HCT116 (cell line): ENCODE results near the gene TAC4. TPM values are rescaled to one million over a fixed set of nuclear protein-coding genes. Genes with fewer than 3 reads are reported as not detected.

ENCODE experiments used
- ATAC-seq: fragments of 200-7000 bp; cut with Tn5 transposase; 2 replicates; pipeline ENCODE4 v1.9.1; 2020; ENCODE audit warnings: mild to moderate bottlenecking, moderate library complexity
- BruUV-seq: library from RNA; stranded (reverse); fragments of 400-500 nt; replicated peaks from 2 replicates; lab custom pipeline; 2021; lab: Mats Ljungman, UMichigan
- CTCF ChIA-PET: fragments of 300-600 bp; sonication (Branson Sonifier 250); formaldehyde crosslinking; loops from one replicate; lab custom pipeline; 2021; ENCODE audit warnings: antibody characterized with exemption; lab: Charles Lee
- POLR2A ChIA-PET: fragments of 300-600, 350-600 bp; sonication (Branson Sonifier 250); formaldehyde crosslinking; loops from one replicate; lab custom pipeline; 2021; ENCODE audit warnings: antibody characterized with exemption; lab: Charles Lee
- RAD21 ChIA-PET, 2 experiments: fragments of 300-600 bp; sonication (Branson Sonifier 250); formaldehyde crosslinking; loops; one replicate each; lab custom pipeline; 2023; ENCODE audit warnings: low total read pairs in 2 of 2; ENCODE audit not compliant: uncharacterized antibody in 2 of 2, unreplicated experiment in 2 of 2, low non-redundant PET in 1 of 2; lab: Charles Lee
- DNase-seq: peaks from one replicate; pipeline ENCODE4 v3.0.0-alpha.2; 2010; ENCODE audit warnings: low read depth, low spot score
- H2AFZ ChIP-seq: fragments of 200-600 bp; shearing (Covaris generic), sonication (generic); 2 replicates; pipeline ENCODE4 v1.6.1; 2017; ENCODE audit warnings: low read depth, mixed run types, mixed read lengths, antibody characterized with exemption, low read length; ENCODE audit not compliant: poor library complexity, severe bottlenecking
- H3K27ac ChIP-seq: 2 replicates; pipeline ENCODE4 v1.5.1; 2012; ENCODE audit warnings: low read depth, low read length
- H3K27me3 ChIP-seq: fragments of 200-600 bp; sonication (generic); 2 replicates; pipeline ENCODE4 v1.6.1; 2016; ENCODE audit warnings: mixed run types, low read length, mixed read lengths; ENCODE audit not compliant: insufficient read depth
- H3K36me3 ChIP-seq, 2 experiments: fragments of 200-500 bp in 1 of 2; fragments of 200-600 bp in 1 of 2; sonication (Bioruptor generic) in 1 of 2; sonication (generic) in 1 of 2; 2 replicates each; pipeline versions ENCODE4 v1.5.1 to v1.6.1; 2014 to 2016; ENCODE audit warnings: low read length in 2 of 2, inconsistent platforms in 1 of 2, mixed read lengths in 1 of 2, mixed run types in 1 of 2; ENCODE audit not compliant: insufficient read depth in 2 of 2, control insufficient read depth in 1 of 2
- H3K4me1 ChIP-seq, 2 experiments: fragments of 200-600 bp in 1 of 2; sonication (generic) in 1 of 2; 2 replicates each; pipeline versions ENCODE4 v1.5.1 to v1.6.1; 2012 to 2017; ENCODE audit warnings: low read length in 2 of 2, inconsistent platforms in 1 of 2, mild to moderate bottlenecking in 1 of 2, mixed read lengths in 1 of 2, mixed run types in 1 of 2, moderate library complexity in 1 of 2; ENCODE audit not compliant: insufficient read depth in 2 of 2, control insufficient read depth in 1 of 2
- H3K4me2 ChIP-seq: fragments of 200-600 bp; sonication (generic); 2 replicates; pipeline ENCODE4 v1.6.1; 2017; ENCODE audit warnings: mixed run types, low read length, mixed read lengths
- H3K4me3 ChIP-seq, 2 experiments: fragments of 200-600 bp in 1 of 2; sonication (generic) in 1 of 2; replicated peaks in 1 of 2; 2 replicates each; pipeline ENCODE4 v1.5.1; 2011 to 2016; ENCODE audit warnings: low read length in 2 of 2, control low read depth in 1 of 2, low read depth in 1 of 2, mild to moderate bottlenecking in 1 of 2, mixed read lengths in 1 of 2, mixed run types in 1 of 2
- H3K79me2 ChIP-seq: fragments of 200-600 bp; sonication (generic); 2 replicates; pipeline ENCODE4 v1.6.1; 2017; ENCODE audit warnings: mild to moderate bottlenecking, mixed run types, low read length, moderate library complexity, mixed read lengths; ENCODE audit not compliant: insufficient read depth
- H3K9ac ChIP-seq: fragments of 200-600 bp; sonication (generic); 2 replicates; pipeline ENCODE4 v1.6.1; 2016; ENCODE audit warnings: low read length, mixed read lengths
- H3K9me2 ChIP-seq: fragments of 200-600 bp; sonication (generic), shearing (Covaris generic); 2 replicates; pipeline ENCODE4 v1.6.1; 2017; ENCODE audit warnings: mixed run types, mild to moderate bottlenecking, moderate library complexity; ENCODE audit not compliant: insufficient read depth
- H3K9me3 ChIP-seq, 2 experiments: fragments of 200-500 bp in 1 of 2; fragments of 200-600 bp in 1 of 2; sonication (Bioruptor generic) in 1 of 2; sonication (generic) in 1 of 2; 2 replicates each; pipeline ENCODE4 v1.6.1; 2014 to 2017; ENCODE audit warnings: low read length in 2 of 2, mixed read lengths in 2 of 2, inconsistent platforms in 1 of 2, low read depth in 1 of 2, mild to moderate bottlenecking in 1 of 2, mixed run types in 1 of 2, moderate library complexity in 1 of 2; ENCODE audit not compliant: control insufficient read depth in 1 of 2, insufficient read depth in 1 of 2
- H4K20me1 ChIP-seq: fragments of 200-600 bp; sonication (generic), shearing (Covaris generic); 2 replicates; pipeline ENCODE4 v1.6.1; 2017; ENCODE audit warnings: mixed run types, mild to moderate bottlenecking, moderate library complexity; ENCODE audit not compliant: insufficient read depth
- ATF3 ChIP-seq: IDR thresholded peaks from 2 replicates; pipeline ENCODE4 v1.6.1; 2012
- CBX3 ChIP-seq: IDR thresholded peaks from 2 replicates; pipeline ENCODE4 v1.6.1; 2012; ENCODE audit warnings: low read depth
- EGR1 ChIP-seq: IDR thresholded peaks from 2 replicates; pipeline ENCODE4 v1.6.1; 2012; ENCODE audit warnings: low read depth
- FOSL1 ChIP-seq: IDR thresholded peaks from 2 replicates; pipeline ENCODE4 v1.6.1; 2012; ENCODE audit warnings: low read depth
- JUND ChIP-seq: IDR thresholded peaks from 2 replicates; pipeline ENCODE4 v1.6.1; 2012
- REST ChIP-seq: IDR thresholded peaks from 2 replicates; pipeline ENCODE4 v1.6.1; 2012; ENCODE audit warnings: low read depth
- SP1 ChIP-seq: IDR thresholded peaks from 2 replicates; pipeline ENCODE4 v1.6.1; 2012; ENCODE audit warnings: low read depth
- SRF ChIP-seq: IDR thresholded peaks from 2 replicates; pipeline ENCODE4 v1.6.1; 2012; ENCODE audit warnings: low read depth
- ZFX ChIP-seq: fragments of 450-650 bp; IDR thresholded peaks from 2 replicates; pipeline ENCODE4 v1.6.1; 2017
- ZNF274 ChIP-seq: fragments of 200-500 bp; sonication (Bioruptor generic); IDR thresholded peaks from 2 replicates; pipeline ENCODE4 v1.6.1; 2014; ENCODE audit warnings: mild to moderate bottlenecking, low read depth, low read length, inconsistent platforms
- intact Hi-C: fragments of 100-400 bp; cut with micrococcal nuclease; formaldehyde crosslinking; loops from 2 replicates; pipeline ENCODE4 v1.10.0; 2022
- total RNA-seq: library from RNA; stranded (reverse); gene quantifications from one replicate; pipeline ENCODE4 v1.2.1, GENCODE V29; 2021; ENCODE audit not compliant: unreplicated experiment
- TF ChIP-seq, protein P1 (sequence below), 3 experiments: fragments of 200-600 bp in 1 of 3; sonication (generic) in 1 of 3; IDR thresholded peaks in 2 of 3; conservative IDR thresholded peaks in 1 of 3; 2 replicates each; pipeline ENCODE4 v1.5.1; 2012 to 2017; ENCODE audit warnings: low read depth in 2 of 3, low read length in 2 of 3, antibody characterized with exemption in 1 of 3, borderline replicate concordance in 1 of 3, control low read depth in 1 of 3, mild to moderate bottlenecking in 1 of 3, mixed read lengths in 1 of 3, mixed run types in 1 of 3, moderate library complexity in 1 of 3; ENCODE audit not compliant: insufficient read depth in 1 of 3

The TAC4 gene
- total RNA-seq, 1 experiment from 2014 or later = not detected

- TF ChIP-seq ATF3 = no peak
- no peak for TF ChIP-seq FOSL1
- TF ChIP-seq SP1 = no peak
- TF ChIP-seq, protein P1, sequence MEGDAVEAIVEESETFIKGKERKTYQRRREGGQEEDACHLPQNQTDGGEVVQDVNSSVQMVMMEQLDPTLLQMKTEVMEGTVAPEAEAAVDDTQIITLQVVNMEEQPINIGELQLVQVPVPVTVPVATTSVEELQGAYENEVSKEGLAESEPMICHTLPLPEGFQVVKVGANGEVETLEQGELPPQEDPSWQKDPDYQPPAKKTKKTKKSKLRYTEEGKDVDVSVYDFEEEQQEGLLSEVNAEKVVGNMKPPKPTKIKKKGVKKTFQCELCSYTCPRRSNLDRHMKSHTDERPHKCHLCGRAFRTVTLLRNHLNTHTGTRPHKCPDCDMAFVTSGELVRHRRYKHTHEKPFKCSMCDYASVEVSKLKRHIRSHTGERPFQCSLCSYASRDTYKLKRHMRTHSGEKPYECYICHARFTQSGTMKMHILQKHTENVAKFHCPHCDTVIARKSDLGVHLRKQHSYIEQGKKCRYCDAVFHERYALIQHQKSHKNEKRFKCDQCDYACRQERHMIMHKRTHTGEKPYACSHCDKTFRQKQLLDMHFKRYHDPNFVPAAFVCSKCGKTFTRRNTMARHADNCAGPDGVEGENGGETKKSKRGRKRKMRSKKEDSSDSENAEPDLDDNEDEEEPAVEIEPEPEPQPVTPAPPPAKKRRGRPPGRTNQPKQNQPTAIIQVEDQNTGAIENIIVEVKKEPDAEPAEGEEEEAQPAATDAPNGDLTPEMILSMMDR (IDR thresholded peaks at IDR 0.05 in 2 of 3, conservative IDR thresholded peaks at IDR 0.05 in 1 of 3; ENCODE audit: borderline replicate concordance in 1 of 3, insufficient read depth in 1 of 3, low read depth in 2 of 3, low read length in 2 of 3) = peak in 2 of 3 experiments; percentile 36 to 37; a peak in 3 of 6 replicates
- TF ChIP-seq ZFX = no peak
- TF ChIP-seq SRF = no peak
- TF ChIP-seq EGR1 = no peak
- TF ChIP-seq, all 23 proteins: peak for 1
- ATAC-seq = no peak
- no peak overlapping the region for H3K9ac ChIP-seq
- no peaks in the 10 kb centered on the region; a peak in 1 of 4 replicates for H3K36me3 ChIP-seq
- CTCF ChIA-PET = no interaction called here
- RAD21 ChIA-PET = no interaction called here
- intact Hi-C loops = loop anchor here (5.0 kb wide), 1 partner anchor 134 kb away; the partner anchor contains the start of gene SLC35B1
- no peaks in the 10 kb centered on the region for H4K20me1 ChIP-seq
- no peak for DNase-seq
- H2AFZ ChIP-seq = no peak overlapping the region
- H3K9me2 ChIP-seq = no peaks in the 10 kb centered on the region
- H3K4me1 ChIP-seq = peaks cover 0 to 1% of the 10 kb centered on the region in 2 experiments; a peak in 1 of 4 replicates
- POLR2A ChIA-PET = no interaction called here
- H3K4me3 ChIP-seq = no peak overlapping the region
- H3K9me3 ChIP-seq = no peaks in the 10 kb centered on the region
- H3K27ac ChIP-seq = no peak overlapping the region
- H3K27me3 ChIP-seq = no peaks in the 10 kb centered on the region
- no peaks in the 10 kb centered on the region for H3K79me2 ChIP-seq
- H3K4me2 ChIP-seq = no peak overlapping the region
- BruUV-seq = no TSS peak
Measured at GRCh38 chr17:49841548-49841947, 6.3 kb downstream of the TAC4 start.

GRCh38 chr17:49839455-49839854, 8.4 kb downstream of the TAC4 start:
- Histone ChIP-seq H3K27me3 (no peaks in the 10 kb centered on the region), H3K27ac (no peak overlapping the region), H3K9me3 (no peaks in the 10 kb centered on the region), H3K4me3 (no peak overlapping the region)
- DNase-seq (no peak), ATAC-seq (no peak)
- intact Hi-C loops = no loop called here
- no peak for TF ChIP-seq JUND
- TF ChIP-seq CBX3 = no peak
- TF ChIP-seq, protein P1 (IDR thresholded peaks at IDR 0.05 in 2 of 3, conservative IDR thresholded peaks at IDR 0.05 in 1 of 3; ENCODE audit: borderline replicate concordance in 1 of 3, insufficient read depth in 1 of 3, low read depth in 2 of 3, low read length in 2 of 3) = no peak
- TF ChIP-seq REST = no peak
- TF ChIP-seq ZNF274 = no peak
- no peak for TF ChIP-seq FOSL1
- TF ChIP-seq, all 23 proteins: peak for 0
- ChIA-PET RAD21 (no interaction called here), POLR2A (no interaction called here), CTCF (interaction anchor here (1.2 kb wide), 1 partner anchor 157 kb away, joined by 3 read pairs; no protein-coding TSS in a partner anchor)
- Histone ChIP-seq H3K9ac (no peak overlapping the region), H3K4me2 (no peak overlapping the region), H3K79me2 (no peaks in the 10 kb centered on the region), H4K20me1 (no peaks in the 10 kb centered on the region), H3K36me3 (peaks cover 0 to 2% of the 10 kb centered on the region in 2 experiments; a peak in 2 of 4 replicates), H3K4me1 (peaks cover 0 to 7% of the 10 kb centered on the region in 2 experiments; a peak in 1 of 4 replicates), H2AFZ (no peak overlapping the region), H3K9me2 (no peaks in the 10 kb centered on the region)
- BruUV-seq = no TSS peak
